Activated CD8-positive, alpha-beta T cell treated with anti-CD3 and anti-CD28 coated beads for 36 hours (primary cell): ENCODE data around the gene ARHGAP35. TPM values are rescaled to one million over a fixed set of nuclear protein-coding genes. Genes with fewer than 3 reads are reported as not detected.

Experiments used
- ATAC-seq: fragments of 200-7000 bp; cut with Tn5 transposase; one replicate; pipeline ENCODE4 v1.10.0; 2021; ENCODE audit warnings: mild to moderate bottlenecking, moderate library complexity
- CTCF ChIA-PET: fragments of 350-600 bp; sonication (Branson Sonifier 250); formaldehyde crosslinking; loops from one replicate; lab custom pipeline; 2021; ENCODE audit warnings: antibody characterized with exemption; lab: Charles Lee
- POLR2A ChIA-PET: fragments of 350-600 bp; sonication (Branson Sonifier 250); formaldehyde crosslinking; loops from one replicate; lab custom pipeline; 2021; ENCODE audit warnings: antibody characterized with exemption; lab: Charles Lee
- DNase-seq: peaks from one replicate; pipeline ENCODE4 v3.0.0-alpha.2; 2020
- H3K27ac Mint-ChIP-seq: one replicate; pipeline ENCODE4 v1.8.0; 2021; ENCODE audit warnings: mild to moderate bottlenecking, mixed read lengths
- H3K27me3 Mint-ChIP-seq: one replicate; pipeline ENCODE4 v1.8.0; 2021; ENCODE audit warnings: mixed read lengths
- H3K36me3 Mint-ChIP-seq: one replicate; pipeline ENCODE4 v1.8.0; 2021; ENCODE audit warnings: low read depth, mixed read lengths
- H3K4me1 Mint-ChIP-seq: one replicate; pipeline ENCODE4 v1.8.0; 2021; ENCODE audit warnings: low read depth, mixed read lengths
- H3K4me3 Mint-ChIP-seq: one replicate; pipeline ENCODE4 v1.8.0; 2021; ENCODE audit warnings: mild to moderate bottlenecking, moderate library complexity, mixed read lengths
- H3K9me3 Mint-ChIP-seq: one replicate; pipeline ENCODE4 v1.8.0; 2021; ENCODE audit warnings: mixed read lengths
- CTCF ChIP-seq: fragments of 200-600 bp; IDR thresholded peaks from one replicate; pipeline ENCODE4 v1.8.0; 2022; ENCODE audit warnings: antibody characterized with exemption, mild to moderate bottlenecking
- intact Hi-C: fragments of 100-400 bp; cut with micrococcal nuclease; formaldehyde crosslinking; loops from one replicate; pipeline ENCODE4 v1.10.0; 2022
- total RNA-seq, 2 experiments: library from RNA; stranded (reverse); gene quantifications; one replicate each; pipeline ENCODE4 v1.2.3, GENCODE V29; 2021

Gene ARHGAP35
- total RNA-seq, 2 experiments from 2014 or later, result 15.0 to 16.4 TPM

DNA sequence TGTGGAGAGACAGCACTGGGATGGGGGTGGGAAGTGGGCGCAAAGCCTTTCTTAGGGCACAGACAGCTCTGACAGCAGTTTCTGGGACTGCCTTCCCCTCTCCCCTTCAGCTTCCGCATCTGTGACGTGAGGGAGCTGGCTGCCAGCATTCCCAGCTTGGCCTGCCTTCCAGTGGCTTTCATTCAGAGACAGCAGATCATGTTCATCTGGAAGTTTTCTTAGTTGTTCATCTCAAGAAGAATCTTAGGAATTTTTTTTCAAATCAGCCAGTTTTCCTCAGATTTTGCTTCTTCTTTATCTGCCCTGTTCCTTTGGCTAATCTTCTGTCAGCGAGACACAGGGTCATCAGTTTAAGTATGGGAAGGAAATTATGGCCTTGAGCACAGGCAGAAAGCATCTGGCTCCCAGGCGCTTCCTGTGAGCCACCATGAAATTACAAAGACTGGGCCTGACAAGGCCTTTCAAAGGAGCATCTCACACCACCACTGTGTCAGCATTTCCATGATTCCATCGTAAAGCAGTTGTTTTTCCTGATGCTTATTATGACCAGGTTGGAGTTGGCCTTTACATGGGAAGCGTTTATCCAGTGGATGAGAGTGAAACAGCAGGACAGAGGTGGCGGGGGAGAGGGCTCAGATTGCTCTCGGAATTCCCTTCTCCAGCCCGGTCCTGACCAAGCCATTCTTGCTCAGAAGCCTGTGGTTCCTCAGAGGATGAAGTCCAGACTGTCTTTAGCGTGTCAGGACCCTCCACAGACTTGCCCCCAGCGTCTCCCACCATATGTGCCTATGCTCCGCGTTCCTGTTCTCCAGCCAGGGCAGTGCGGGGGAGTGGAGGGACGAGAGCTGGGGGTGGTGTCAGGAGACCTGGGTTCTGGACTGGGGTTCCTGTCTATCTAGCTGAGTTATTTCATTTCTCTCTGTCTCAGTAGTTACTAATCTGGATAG, 43.6 kb downstream of the ARHGAP35 start:
- no peaks in the 10 kb centered on the region for H3K27me3 Mint-ChIP-seq
- POLR2A ChIA-PET, result no interaction called here
- H3K9me3 Mint-ChIP-seq, result no peaks in the 10 kb centered on the region
- no peak overlapping the region for H3K4me3 Mint-ChIP-seq
- no peaks in the 10 kb centered on the region for H3K36me3 Mint-ChIP-seq
- H3K4me1 Mint-ChIP-seq, result peaks cover 27% of the 10 kb centered on the region
- no peak overlapping the region for H3K27ac Mint-ChIP-seq
- TF ChIP-seq CTCF, result no peak
- no peak for ATAC-seq
- CTCF ChIA-PET, result interaction anchor here (1.0 kb wide), 1 partner anchor 8 kb away, joined by 3 read pairs; no protein-coding TSS in a partner anchor
- DNase-seq, result no peak
- intact Hi-C loops, result no loop called here

- H3K4me1 Mint-ChIP-seq, result peaks cover 29% of the 10 kb centered on the region
- H3K9me3 Mint-ChIP-seq, result no peaks in the 10 kb centered on the region
- CTCF ChIA-PET, result no interaction called here
- no peaks in the 10 kb centered on the region for H3K27me3 Mint-ChIP-seq
- DNase-seq, result no peak
- H3K36me3 Mint-ChIP-seq, result no peaks in the 10 kb centered on the region
- TF ChIP-seq CTCF, result no peak
- H3K27ac Mint-ChIP-seq, result no peak overlapping the region
- intact Hi-C loops, result no loop called here
- H3K4me3 Mint-ChIP-seq, result no peak overlapping the region
- POLR2A ChIA-PET, result no interaction called here
- ATAC-seq, result no peak
These were observed 45.4 kb downstream of the ARHGAP35 start for GRCh38 chr19:46906221-46906620.

DNA sequence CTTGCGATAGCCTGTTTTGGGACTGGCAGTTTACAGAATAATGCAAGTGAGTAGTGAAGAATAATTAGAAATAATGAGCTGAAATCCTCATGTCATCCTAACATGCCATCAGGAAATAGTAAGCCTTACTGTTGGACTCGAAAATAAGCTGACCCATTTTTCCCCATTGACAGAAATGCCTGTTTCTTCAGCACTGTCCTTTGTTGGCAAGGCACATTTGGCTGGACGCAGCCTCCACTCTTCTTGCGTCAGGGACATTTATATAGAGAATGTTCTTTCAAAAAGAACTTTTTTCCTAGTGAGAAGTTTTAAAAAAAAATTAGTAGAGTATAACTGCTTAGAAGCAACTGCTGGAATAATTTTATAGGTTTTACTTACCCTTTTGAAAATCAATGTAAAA, 47.1 kb downstream of the ARHGAP35 start:
- ChIA-PET CTCF (interaction anchor here (0.7 to 1.8 kb wide), 10 partner anchors 9 to 365 kb away, joined by 3 to 7 read pairs (median 4); no protein-coding TSS in a partner anchor), POLR2A (interaction anchor here (1.5 kb wide), 1 partner anchor 22 kb away, joined by 4 read pairs; no protein-coding TSS in a partner anchor)
- H3K9me3 Mint-ChIP-seq, result no peaks in the 10 kb centered on the region
- ATAC-seq, result no peak
- H3K4me3 Mint-ChIP-seq, result no peak overlapping the region
- no peak for TF ChIP-seq CTCF
- no peak for DNase-seq
- intact Hi-C loops, result no loop called here
- no peak overlapping the region for H3K27ac Mint-ChIP-seq
- peaks cover 30% of the 10 kb centered on the region for H3K4me1 Mint-ChIP-seq
- no peaks in the 10 kb centered on the region for H3K27me3 Mint-ChIP-seq
- no peaks in the 10 kb centered on the region for H3K36me3 Mint-ChIP-seq

- intact Hi-C loops, result no loop called here
- Mint-ChIP-seq H3K27ac (no peak overlapping the region), H3K9me3 (no peaks in the 10 kb centered on the region), H3K27me3 (no peaks in the 10 kb centered on the region), H3K36me3 (no peaks in the 10 kb centered on the region), H3K4me1 (peaks cover 32% of the 10 kb centered on the region), H3K4me3 (no peak overlapping the region)
- no peak for TF ChIP-seq CTCF
- DNase-seq, result no peak
- ChIA-PET CTCF (interaction anchor here (1.3 to 3.9 kb wide), 4 partner anchors 13 to 156 kb away, joined by 3 to 11 read pairs (median 5); no protein-coding TSS in a partner anchor), POLR2A (interaction anchor here (1.5 kb wide), 1 partner anchor 24 kb away, joined by 4 read pairs; no protein-coding TSS in a partner anchor)
- ATAC-seq, result no peak
These were observed 48.6 kb downstream of the ARHGAP35 start for GRCh38 chr19:46909356-46909755.

Other genes with a start within 250 kb of the ARHGAP35 start
- gene PTGIR, start 235.9 kb upstream of the ARHGAP35 start, total RNA-seq, result 10 to 100 TPM; 45.4 to 48.8 TPM
- gene GNG8, start 224.8 kb upstream of the ARHGAP35 start, total RNA-seq, result 10 to 100 TPM; 33.0 to 45.4 TPM
- gene DACT3, start 199.8 kb upstream of the ARHGAP35 start, total RNA-seq, result 1 to 10 TPM; 5.8 to 6.1 TPM
- 10 to 100 TPM; 81.1 to 86.0 TPM for gene PRKD2, start 143.9 kb upstream of the ARHGAP35 start, total RNA-seq
- gene FKRP, start 114.9 kb upstream of the ARHGAP35 start, total RNA-seq, result 10 to 100 TPM in 1 of 2 experiments, 1 to 10 TPM in 1; 7.7 to 10.1 TPM
- 10 to 100 TPM; 52.5 to 63.5 TPM for gene STRN4, start 114.5 kb upstream of the ARHGAP35 start, total RNA-seq
- gene SLC1A5, start 72.4 kb upstream of the ARHGAP35 start, total RNA-seq, result 100 to 1,000 TPM; 235 TPM
- gene AP2S1, start 10.2 kb upstream of the ARHGAP35 start, total RNA-seq, result 100 to 1,000 TPM; 101 to 105 TPM
- under 1 TPM; 0.27 to 0.65 TPM for gene NPAS1, start 158.8 kb downstream of the ARHGAP35 start, total RNA-seq
- 10 to 100 TPM; 61.2 to 61.5 TPM for gene TMEM160, start 187.6 kb downstream of the ARHGAP35 start, total RNA-seq